IMR-90 (cell line): Measurements from ENCODE around the gene FAM181B. TPM values are rescaled to one million over a fixed set of nuclear protein-coding genes. Genes with fewer than 3 reads are reported as not detected.

Source experiments
- ATAC-seq: fragments of 200-7000 bp; cut with Tn5 transposase; 2 replicates; pipeline ENCODE4 v1.9.1; 2020; ENCODE audit warnings: low read depth, mild to moderate bottlenecking, moderate library complexity
- BruUV-seq: library from RNA; stranded (reverse); fragments of 400-500 nt; replicated peaks from 2 replicates; lab custom pipeline; 2021; lab: Mats Ljungman, UMichigan
- CTCF ChIA-PET: fragments of 300-600 bp; formaldehyde crosslinking; extraction: SDS; loops from one replicate; lab custom pipeline; 2021; ENCODE audit warnings: antibody characterized with exemption; lab: Yijun Ruan, JAX
- POLR2A ChIA-PET: fragments of 300-600 bp; sonication (Branson Sonifier 250); formaldehyde crosslinking; loops from one replicate; lab custom pipeline; 2022; ENCODE audit warnings: antibody characterized with exemption; ENCODE audit not compliant: unreplicated experiment; lab: Charles Lee
- DNase-seq: peaks from one replicate; pipeline ENCODE4 v3.0.0; 2013
- H2AFZ ChIP-seq: replicated peaks from 2 replicates; pipeline ENCODE3; 2013; ENCODE audit warnings: low read length, mild to moderate bottlenecking; ENCODE audit not compliant: poor library complexity
- H2AK5ac ChIP-seq: 2 replicates; pipeline ENCODE4 v1.6.1; 2013; ENCODE audit warnings: low read depth, low read length, inconsistent platforms
- H2AK9ac ChIP-seq: replicated peaks from 2 replicates; pipeline ENCODE3; 2013; ENCODE audit warnings: mild to moderate bottlenecking, low read depth, low read length, moderate library complexity; ENCODE audit not compliant: poor library complexity
- H2BK120ac ChIP-seq: 2 replicates; pipeline ENCODE4 v1.6.1; 2013; ENCODE audit warnings: low read depth, low read length, inconsistent platforms
- H2BK15ac ChIP-seq: 3 replicates; pipeline ENCODE4 v1.6.1; 2013; ENCODE audit warnings: low read depth, low read length, inconsistent platforms
- H2BK20ac ChIP-seq: 2 replicates; pipeline ENCODE4 v1.6.1; 2013; ENCODE audit warnings: low read depth, mild to moderate bottlenecking, inconsistent platforms, low read length, moderate library complexity
- H2BK5ac ChIP-seq: 2 replicates; pipeline ENCODE4 v1.6.1; 2013; ENCODE audit warnings: mild to moderate bottlenecking, low read depth, low read length, inconsistent platforms; ENCODE audit not compliant: poor library complexity, severe bottlenecking
- H3K14ac ChIP-seq: replicated peaks from 2 replicates; pipeline ENCODE4 v1.6.1; 2013; ENCODE audit warnings: low read depth, low read length, inconsistent platforms
- H3K18ac ChIP-seq: 2 replicates; pipeline ENCODE4 v1.6.1; 2013; ENCODE audit warnings: low read depth, low read length, control low read depth
- H3K23ac ChIP-seq: 2 replicates; pipeline ENCODE4 v1.6.1; 2013; ENCODE audit warnings: low read depth, low read length, inconsistent platforms
- H3K27ac ChIP-seq: 2 replicates; pipeline ENCODE4 v1.5.1; 2013; ENCODE audit warnings: mild to moderate bottlenecking, control low read depth, low read length; ENCODE audit not compliant: insufficient read depth
- H3K27me3 ChIP-seq: 2 replicates; pipeline ENCODE4 v1.6.1; 2013; ENCODE audit warnings: low read length; ENCODE audit not compliant: control insufficient read depth, insufficient read depth
- H3K36me3 ChIP-seq: 2 replicates; pipeline ENCODE4 v1.6.1; 2013; ENCODE audit warnings: low read length, mixed read lengths; ENCODE audit not compliant: control insufficient read depth, insufficient read depth
- H3K4ac ChIP-seq: 2 replicates; pipeline ENCODE4 v1.6.1; 2013; ENCODE audit warnings: low read depth, low read length, inconsistent platforms
- H3K4me1 ChIP-seq: 2 replicates; pipeline ENCODE4 v1.6.1; 2013; ENCODE audit warnings: low read length, mixed read lengths; ENCODE audit not compliant: control insufficient read depth, insufficient read depth
- H3K4me2 ChIP-seq: 2 replicates; pipeline ENCODE4 v1.6.1; 2013; ENCODE audit warnings: low read depth, mild to moderate bottlenecking, control low read depth, low read length, moderate library complexity
- H3K4me3 ChIP-seq: 2 replicates; pipeline ENCODE4 v1.5.1; 2013; ENCODE audit warnings: low read depth, mild to moderate bottlenecking, control low read depth, low read length, moderate library complexity; ENCODE audit not compliant: insufficient read depth
- H3K56ac ChIP-seq: 2 replicates; pipeline ENCODE4 v1.6.1; 2013; ENCODE audit warnings: low read length, inconsistent platforms; ENCODE audit not compliant: insufficient read depth; ENCODE audit errors: extremely low read depth
- H3K79me1 ChIP-seq, 2 experiments: 2 replicates each; pipeline ENCODE4 v1.6.1; 2013; ENCODE audit warnings: low read length in 2 of 2, inconsistent platforms in 1 of 2, low read depth in 1 of 2
- H3K9ac ChIP-seq: 2 replicates; pipeline ENCODE4 v1.6.1; 2013; ENCODE audit warnings: low read depth, low read length, control low read depth
- H3K9me1 ChIP-seq: 2 replicates; pipeline ENCODE4 v1.6.1; 2013; ENCODE audit warnings: low read length, inconsistent platforms; ENCODE audit not compliant: insufficient read depth
- H3K9me3 ChIP-seq: 2 replicates; pipeline ENCODE4 v1.6.1; 2013; ENCODE audit warnings: low read length; ENCODE audit not compliant: control insufficient read depth, insufficient read depth
- H4K20me1 ChIP-seq: 2 replicates; pipeline ENCODE4 v1.6.1; 2013; ENCODE audit warnings: low read length, inconsistent platforms; ENCODE audit not compliant: insufficient read depth
- H4K5ac ChIP-seq: 2 replicates; pipeline ENCODE4 v1.6.1; 2013; ENCODE audit warnings: mild to moderate bottlenecking, low read depth, low read length, control low read depth
- H4K8ac ChIP-seq, 2 experiments: 2 replicates each; pipeline ENCODE4 v1.6.1; 2013; ENCODE audit warnings: low read depth in 2 of 2, low read length in 2 of 2, control low read depth in 1 of 2, inconsistent platforms in 1 of 2
- H4K91ac ChIP-seq: 2 replicates; pipeline ENCODE4 v1.6.1; 2013; ENCODE audit warnings: low read depth, low read length, inconsistent platforms; ENCODE audit not compliant: insufficient read depth
- BHLHE40 ChIP-seq: fragments of 150-350 bp; IDR thresholded peaks from 2 replicates; pipeline ENCODE4 v1.6.1; 2016; ENCODE audit warnings: mild to moderate bottlenecking, low read depth, low read length
- CEBPB ChIP-seq: IDR thresholded peaks from 2 replicates; pipeline ENCODE4 v1.6.1; 2012; ENCODE audit warnings: low read depth, low read length, improper control_type of control experiment
- CHD1 ChIP-seq: IDR thresholded peaks from 2 replicates; pipeline ENCODE4 v1.6.1; 2012; ENCODE audit warnings: low read depth, low read length, improper control_type of control experiment
- CTCF ChIP-seq: conservative IDR thresholded peaks from 2 replicates; pipeline ENCODE4 v1.5.1; 2012; ENCODE audit warnings: mild to moderate bottlenecking, low read depth, low read length, improper control_type of control experiment
- ELK1 ChIP-seq: fragments of 150-350 bp; IDR thresholded peaks from 2 replicates; pipeline ENCODE4 v1.6.1; 2016; ENCODE audit warnings: low read depth, mild to moderate bottlenecking, low read length, moderate library complexity, borderline replicate concordance
- FOS ChIP-seq: fragments of 150-350 bp; IDR thresholded peaks from 2 replicates; pipeline ENCODE4 v1.6.1; 2016; ENCODE audit warnings: low read depth, low read length
- MAFK ChIP-seq: IDR thresholded peaks from 2 replicates; pipeline ENCODE4 v1.6.1; 2012; ENCODE audit warnings: low read depth, low read length, improper control_type of control experiment
- MAZ ChIP-seq: IDR thresholded peaks from 2 replicates; pipeline ENCODE4 v1.6.1; 2012; ENCODE audit warnings: low read depth, mild to moderate bottlenecking, low read length, improper control_type of control experiment, moderate library complexity, borderline replicate concordance
- MXI1 ChIP-seq: IDR thresholded peaks from 2 replicates; pipeline ENCODE4 v1.6.1; 2012; ENCODE audit warnings: low read depth, mild to moderate bottlenecking, low read length, moderate library complexity, borderline replicate concordance
- NFE2L2 ChIP-seq: fragments of 150-350 bp; IDR thresholded peaks from 2 replicates; pipeline ENCODE4 v1.6.1; 2016; ENCODE audit warnings: low read depth, mild to moderate bottlenecking, low read length
- POLR2A ChIP-seq: IDR thresholded peaks from 2 replicates; pipeline ENCODE4 v1.6.1; 2012; ENCODE audit warnings: mild to moderate bottlenecking, low read depth, low read length
- RAD21 ChIP-seq: IDR thresholded peaks from 2 replicates; pipeline ENCODE4 v1.6.1; 2012; ENCODE audit warnings: low read length, improper control_type of control experiment
- RCOR1 ChIP-seq: IDR thresholded peaks from 2 replicates; pipeline ENCODE4 v1.6.1; 2012; ENCODE audit warnings: mild to moderate bottlenecking, low read length, improper control_type of control experiment; ENCODE audit not compliant: insufficient replicate concordance
- RFX5 ChIP-seq: IDR thresholded peaks from 2 replicates; pipeline ENCODE4 v1.8.0; 2012; ENCODE audit warnings: low read depth, mild to moderate bottlenecking, low read length, moderate library complexity
- SMC3 ChIP-seq: fragments of 150-350 bp; IDR thresholded peaks from 2 replicates; pipeline ENCODE4 v1.6.1; 2016; ENCODE audit warnings: low read depth, mild to moderate bottlenecking, antibody characterized with exemption, low read length, moderate library complexity
- WGBS, 2 experiments: methylation state at CpG; one replicate each; pipeline versions ENCODE4 v1.1.5 to v1.1.7; 2013; ENCODE audit warnings: missing lambda C conversion rate in 2 of 2; ENCODE audit not compliant: insufficient read length in 1 of 2; ENCODE audit errors: extremely low coverage in 2 of 2; 5-methylcytosine and 5-hydroxymethylcytosine counted together
- dilution Hi-C: fragments of 300-500 bp; cut with HindIII; formaldehyde crosslinking; loops from one replicate; pipeline ENCODE4 v1.14.3; 2018; ENCODE audit warnings: low sequenced_read_pairs; ENCODE audit not compliant: unreplicated experiment
- in situ Hi-C: fragments of 300-500 bp; cut with MboI; formaldehyde crosslinking; loops from 3 replicates; pipeline ENCODE4 v1.14.3; 2019; ENCODE audit warnings: low sequenced_read_pairs, inconsistent platforms, mixed read lengths
- intact Hi-C: fragments of 100-400 bp; cut with micrococcal nuclease; formaldehyde crosslinking; loops from 2 replicates; pipeline ENCODE4 v1.10.0; 2022
- polyA plus RNA-seq, 3 experiments: library from polyadenylated mRNA; depleted of rRNA; stranded (reverse); fragments of >200 nt; gene quantifications; 2 replicates each; pipeline ENCODE4 v1.2.3, GENCODE V29; 2012; ENCODE audit warnings: low replicate concordance in 1 of 3
- total RNA-seq: library from RNA; depleted of rRNA; stranded (reverse); fragments of >200 nt; gene quantifications from 2 replicates; pipeline ENCODE4 v1.2.3, GENCODE V29; 2012
- TF ChIP-seq, protein P1 (sequence below): fragments of 150-350 bp; IDR thresholded peaks from 2 replicates; pipeline ENCODE4 v1.6.1; 2017; ENCODE audit warnings: mild to moderate bottlenecking, antibody characterized with exemption, low read length, low read depth

The FAM181B gene
- total and polyA plus RNA-seq, 2 of the 4 experiments (the other 2 are of a cell fraction) = not detected

DNA sequence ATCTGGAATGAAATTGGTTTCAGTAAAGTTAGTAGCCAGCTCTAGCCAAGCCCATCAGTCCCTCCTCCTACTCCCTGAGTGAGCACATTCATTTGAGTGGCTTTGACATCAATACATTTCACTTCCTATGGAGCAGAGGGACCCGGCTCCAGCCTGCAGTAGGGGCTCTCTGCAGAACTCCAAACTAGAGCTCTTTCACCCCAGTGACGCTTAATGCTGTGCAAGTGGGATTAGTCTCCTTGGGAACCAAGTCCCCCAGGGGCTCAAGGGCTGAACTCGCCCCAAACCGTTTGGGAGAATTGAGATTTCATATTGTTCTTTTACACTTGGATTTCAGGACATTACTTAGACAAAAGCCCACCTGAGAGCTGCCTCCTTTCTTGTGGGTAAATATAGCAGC is 4.4 kb upstream of the FAM181B start:
- in situ Hi-C loops = no loop called here

More for the DNA sequence above, 4.4 kb upstream of the FAM181B start:
- intact Hi-C loops (no loop called here), dilution Hi-C loops (no loop called here)
- Histone ChIP-seq H3K27ac (no peak overlapping the region), H2AFZ (no peak overlapping the region), H3K14ac (no peak overlapping the region), H3K56ac (no peak overlapping the region), H4K5ac (no peak overlapping the region), H3K18ac (no peak overlapping the region), H2AK5ac (no peak overlapping the region), H2AK9ac (no peak overlapping the region), H4K20me1 (no peaks in the 10 kb centered on the region), H3K23ac (no peak overlapping the region), H4K91ac (no peak overlapping the region), H3K27me3 (peaks cover 27% of the 10 kb centered on the region), H3K4me1 (peaks cover 2% of the 10 kb centered on the region; the same call in 1 of the 2 replicates), H3K9ac (no peak overlapping the region), H2BK20ac (no peak overlapping the region), H2BK120ac (no peak overlapping the region), H3K4me2 (no peak overlapping the region), H3K36me3 (no peaks in the 10 kb centered on the region), H2BK15ac (no peak overlapping the region), H2BK5ac (no peak overlapping the region), H3K9me1 (no peaks in the 10 kb centered on the region), H4K8ac (no peak overlapping the region), H3K79me1 (no peaks in the 10 kb centered on the region), H3K9me3 (peaks cover 2% of the 10 kb centered on the region; the same call in 1 of the 2 replicates), H3K4ac (no peak overlapping the region), H3K4me3 (no peak overlapping the region)
- DNase-seq (no peak), ATAC-seq (no peak)
- CTCF ChIA-PET = interaction anchor here (0.8 kb wide), 1 partner anchor 20 kb away, joined by 3 read pairs; no protein-coding TSS in a partner anchor
- no CpG with 5 or more reads among the region's 4 CpGs for WGBS, 2 experiments
- TF ChIP-seq RAD21 (no peak), SMC3 (no peak), CEBPB (no peak), RCOR1 (no peak), POLR2A (no peak), RFX5 (no peak), BHLHE40 (no peak), MXI1 (no peak), MAFK (no peak), MAZ (no peak), FOS (no peak), NFE2L2 (no peak), CTCF (no peak), ELK1 (no peak), CHD1 (no peak)
- TF ChIP-seq, protein P1, sequence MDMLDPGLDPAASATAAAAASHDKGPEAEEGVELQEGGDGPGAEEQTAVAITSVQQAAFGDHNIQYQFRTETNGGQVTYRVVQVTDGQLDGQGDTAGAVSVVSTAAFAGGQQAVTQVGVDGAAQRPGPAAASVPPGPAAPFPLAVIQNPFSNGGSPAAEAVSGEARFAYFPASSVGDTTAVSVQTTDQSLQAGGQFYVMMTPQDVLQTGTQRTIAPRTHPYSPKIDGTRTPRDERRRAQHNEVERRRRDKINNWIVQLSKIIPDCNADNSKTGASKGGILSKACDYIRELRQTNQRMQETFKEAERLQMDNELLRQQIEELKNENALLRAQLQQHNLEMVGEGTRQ = no peak
- no TSS peak for BruUV-seq
- POLR2A ChIA-PET = no interaction called here
